ENCODE data around the gene RAB12.

The RAB12 gene

GRCh38 chr18:8681196-8681595 lies 72.0 kb downstream of the RAB12 start:
- Histone ChIP-seq H4K91ac (ENCODE audit: low read depth, low read length) (no peak overlapping the region), H2BK12ac (ENCODE audit: low read length) (no peak overlapping the region), H3K4me3 (ENCODE audit: low read depth, low read length) (no peak overlapping the region), H3K9ac (ENCODE audit: low read length) (no peak overlapping the region), H3K4ac (ENCODE audit: low read depth, low read length) (no peak overlapping the region), H3K27ac (ENCODE audit: low read depth, low read length) (no peak overlapping the region), H3K9me3 (ENCODE audit: insufficient read depth, low read depth, low read length) (no peaks in the 10 kb centered on the region), H4K8ac (ENCODE audit: low read depth, low read length) (no peak overlapping the region), H3K36me3 (ENCODE audit: control insufficient read depth in 1 of 2, insufficient read depth in 2 of 2, low read length in 2 of 2) (no peaks in the 10 kb centered on the region), H2BK120ac (ENCODE audit: insufficient read depth, low read length, poor library complexity) (no peak overlapping the region), H2AFZ (ENCODE audit: insufficient read depth, low read length, poor library complexity) (no peak overlapping the region), H2BK5ac (ENCODE audit: low read depth, low read length, poor library complexity) (no peak overlapping the region), H3K18ac (ENCODE audit: low read length) (no peak overlapping the region), H3K79me1 (ENCODE audit: low read length) (no peaks in the 10 kb centered on the region), H3K4me2 (ENCODE audit: low read length) (no peak overlapping the region), H4K12ac (ENCODE audit: low read depth, low read length) (no peak overlapping the region), H3K23ac (ENCODE audit: low read length) (no peak overlapping the region), H3K4me1 (ENCODE audit: control insufficient read depth in 1 of 2, insufficient read depth in 2 of 2, low read length in 2 of 2) (peaks cover 2 to 6% of the 10 kb centered on the region in 2 experiments), H2AK5ac (ENCODE audit: low read length) (no peak overlapping the region), H3K14ac (ENCODE audit: low read length) (no peak overlapping the region), H3K27me3 (ENCODE audit: insufficient read depth, low read length) (no peaks in the 10 kb centered on the region), H3K79me2 (ENCODE audit: control insufficient read depth, insufficient read depth, low read length, poor library complexity) (no peaks in the 10 kb centered on the region)
- WGBS (ENCODE audit: extremely low coverage, insufficient coverage, insufficient read length) = no CpG with 5 or more reads among the region's 4 CpGs
- DNase-seq = peak in 1 of 2 donors; percentile 15

GRCh38 chr18:8684577-8684976 lies 75.3 kb downstream of the RAB12 start:
- Histone ChIP-seq H3K4ac (ENCODE audit: low read depth, low read length) (no peak overlapping the region), H3K23ac (ENCODE audit: low read length) (no peak overlapping the region), H4K8ac (ENCODE audit: low read depth, low read length) (no peak overlapping the region), H2AFZ (ENCODE audit: insufficient read depth, low read length, poor library complexity) (no peak overlapping the region), H4K91ac (ENCODE audit: low read depth, low read length) (no peak overlapping the region), H3K79me1 (ENCODE audit: low read length) (no peaks in the 10 kb centered on the region), H3K4me2 (ENCODE audit: low read length) (no peak overlapping the region), H3K9ac (ENCODE audit: low read length) (no peak overlapping the region), H2BK120ac (ENCODE audit: insufficient read depth, low read length, poor library complexity) (no peak overlapping the region), H3K27ac (ENCODE audit: low read depth, low read length) (no peak overlapping the region), H3K27me3 (ENCODE audit: insufficient read depth, low read length) (no peaks in the 10 kb centered on the region), H2BK5ac (ENCODE audit: low read depth, low read length, poor library complexity) (no peak overlapping the region), H4K12ac (ENCODE audit: low read depth, low read length) (no peak overlapping the region), H3K79me2 (ENCODE audit: control insufficient read depth, insufficient read depth, low read length, poor library complexity) (no peaks in the 10 kb centered on the region), H2AK5ac (ENCODE audit: low read length) (no peak overlapping the region), H3K36me3 (ENCODE audit: control insufficient read depth in 1 of 2, insufficient read depth in 2 of 2, low read length in 2 of 2) (no peaks in the 10 kb centered on the region), H3K18ac (ENCODE audit: low read length) (no peak overlapping the region), H3K14ac (ENCODE audit: low read length) (no peak overlapping the region), H3K4me3 (ENCODE audit: low read depth, low read length) (no peak overlapping the region), H3K4me1 (ENCODE audit: control insufficient read depth in 1 of 2, insufficient read depth in 2 of 2, low read length in 2 of 2) (peaks cover 2 to 6% of the 10 kb centered on the region in 2 experiments), H3K9me3 (ENCODE audit: insufficient read depth, low read depth, low read length) (peaks cover under 1% of the 10 kb centered on the region), H2BK12ac (ENCODE audit: low read length) (no peak overlapping the region)
- no CpG with 5 or more reads among the region's 7 CpGs for WGBS (ENCODE audit: extremely low coverage, insufficient coverage, insufficient read length)
- DNase-seq = no peak

- no peaks in the 10 kb centered on the region for H3K79me1 ChIP-seq (ENCODE audit: low read length)
- H3K4ac ChIP-seq (ENCODE audit: low read depth, low read length) = no peak overlapping the region
- H4K91ac ChIP-seq (ENCODE audit: low read depth, low read length) = peak overlapping the region; percentile 23
- H3K4me2 ChIP-seq (ENCODE audit: low read length) = no peak overlapping the region
- H3K4me3 ChIP-seq (ENCODE audit: low read depth, low read length) = no peak overlapping the region
- H3K23ac ChIP-seq (ENCODE audit: low read length) = no peak overlapping the region
- no peaks in the 10 kb centered on the region for H3K36me3 ChIP-seq (ENCODE audit: control insufficient read depth in 1 of 2, insufficient read depth in 2 of 2, low read length in 2 of 2)
- H2BK120ac ChIP-seq (ENCODE audit: insufficient read depth, low read length, poor library complexity) = no peak overlapping the region
- H3K79me2 ChIP-seq (ENCODE audit: control insufficient read depth, insufficient read depth, low read length, poor library complexity) = no peaks in the 10 kb centered on the region
- no peak overlapping the region for H2AFZ ChIP-seq (ENCODE audit: insufficient read depth, low read length, poor library complexity)
- no peak overlapping the region for H4K12ac ChIP-seq (ENCODE audit: low read depth, low read length)
- no peak overlapping the region for H2AK5ac ChIP-seq (ENCODE audit: low read length)
- H3K14ac ChIP-seq (ENCODE audit: low read length) = no peak overlapping the region
- H3K27ac ChIP-seq (ENCODE audit: low read depth, low read length) = no peak overlapping the region
- no peak for DNase-seq
- H3K27me3 ChIP-seq (ENCODE audit: insufficient read depth, low read length) = no peaks in the 10 kb centered on the region
- peaks cover 2 to 6% of the 10 kb centered on the region in 2 experiments for H3K4me1 ChIP-seq (ENCODE audit: control insufficient read depth in 1 of 2, insufficient read depth in 2 of 2, low read length in 2 of 2)
- H2BK12ac ChIP-seq (ENCODE audit: low read length) = no peak overlapping the region
- no peak overlapping the region for H4K8ac ChIP-seq (ENCODE audit: low read depth, low read length)
- whole genome bisulfite sequencing (ENCODE audit: extremely low coverage, insufficient coverage, insufficient read length) = no CpG with 5 or more reads among the region's 13 CpGs
- H3K9ac ChIP-seq (ENCODE audit: low read length) = no peak overlapping the region
- no peak overlapping the region for H3K18ac ChIP-seq (ENCODE audit: low read length)
- H2BK5ac ChIP-seq (ENCODE audit: low read depth, low read length, poor library complexity) = no peak overlapping the region
- peaks cover 1% of the 10 kb centered on the region for H3K9me3 ChIP-seq (ENCODE audit: insufficient read depth, low read depth, low read length)
Observed at GRCh38 chr18:8685141-8685913, 76.1 kb downstream of the RAB12 start.

DNA sequence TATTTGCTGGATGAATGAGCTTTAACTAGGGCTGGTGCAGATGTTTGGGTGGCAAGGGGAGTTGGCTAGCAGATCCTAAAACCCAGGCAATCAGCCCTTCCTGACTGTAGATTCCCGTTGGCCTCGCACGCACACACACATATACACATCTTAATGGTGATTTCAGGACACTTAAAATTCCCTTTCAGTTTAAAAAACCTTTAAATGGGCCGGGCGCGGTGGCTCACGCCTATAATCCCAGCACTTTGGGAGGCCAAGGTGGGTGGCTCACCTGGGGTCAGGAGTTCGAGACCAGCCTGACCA lies 76.6 kb downstream of the RAB12 start:
- H3K4me1 ChIP-seq (ENCODE audit: control insufficient read depth in 1 of 2, insufficient read depth in 2 of 2, low read length in 2 of 2) = peaks cover 2 to 6% of the 10 kb centered on the region in 2 experiments
- no peak overlapping the region for H4K12ac ChIP-seq (ENCODE audit: low read depth, low read length)
- no peak overlapping the region for H2BK5ac ChIP-seq (ENCODE audit: low read depth, low read length, poor library complexity)
- no peak overlapping the region for H3K23ac ChIP-seq (ENCODE audit: low read length)
- H3K4me2 ChIP-seq (ENCODE audit: low read length) = no peak overlapping the region
- H2BK120ac ChIP-seq (ENCODE audit: insufficient read depth, low read length, poor library complexity) = no peak overlapping the region
- no peaks in the 10 kb centered on the region for H3K79me1 ChIP-seq (ENCODE audit: low read length)
- no peak overlapping the region for H3K9ac ChIP-seq (ENCODE audit: low read length)
- H3K79me2 ChIP-seq (ENCODE audit: control insufficient read depth, insufficient read depth, low read length, poor library complexity) = no peaks in the 10 kb centered on the region
- no peaks in the 10 kb centered on the region for H3K27me3 ChIP-seq (ENCODE audit: insufficient read depth, low read length)
- no peak overlapping the region for H4K8ac ChIP-seq (ENCODE audit: low read depth, low read length)
- no peak overlapping the region for H3K14ac ChIP-seq (ENCODE audit: low read length)
- no peaks in the 10 kb centered on the region for H3K36me3 ChIP-seq (ENCODE audit: control insufficient read depth in 1 of 2, insufficient read depth in 2 of 2, low read length in 2 of 2)
- no peak for DNase-seq
- no peak overlapping the region for H2AK5ac ChIP-seq (ENCODE audit: low read length)
- H3K9me3 ChIP-seq (ENCODE audit: insufficient read depth, low read depth, low read length) = peaks cover 1% of the 10 kb centered on the region
- H2AFZ ChIP-seq (ENCODE audit: insufficient read depth, low read length, poor library complexity) = no peak overlapping the region
- no peak overlapping the region for H3K4ac ChIP-seq (ENCODE audit: low read depth, low read length)
- H2BK12ac ChIP-seq (ENCODE audit: low read length) = no peak overlapping the region
- H3K27ac ChIP-seq (ENCODE audit: low read depth, low read length) = no peak overlapping the region
- WGBS (ENCODE audit: extremely low coverage, insufficient coverage, insufficient read length) = no CpG with 5 or more reads among the region's 8 CpGs
- no peak overlapping the region for H3K4me3 ChIP-seq (ENCODE audit: low read depth, low read length)
- H3K18ac ChIP-seq (ENCODE audit: low read length) = no peak overlapping the region
- H4K91ac ChIP-seq (ENCODE audit: low read depth, low read length) = no peak overlapping the region
